Fibroblast of skin of scalp (primary cell): ENCODE results near the gene RERE.

ENCODE experiments used
- DNase-seq: peaks from one replicate; pipeline ENCODE4 v3.0.0-alpha.2; 2013

The RERE gene

GRCh38 chr1:8538502-8538901 lies 278.9 kb downstream of the RERE start:
- DNase-seq = no peak

DNA sequence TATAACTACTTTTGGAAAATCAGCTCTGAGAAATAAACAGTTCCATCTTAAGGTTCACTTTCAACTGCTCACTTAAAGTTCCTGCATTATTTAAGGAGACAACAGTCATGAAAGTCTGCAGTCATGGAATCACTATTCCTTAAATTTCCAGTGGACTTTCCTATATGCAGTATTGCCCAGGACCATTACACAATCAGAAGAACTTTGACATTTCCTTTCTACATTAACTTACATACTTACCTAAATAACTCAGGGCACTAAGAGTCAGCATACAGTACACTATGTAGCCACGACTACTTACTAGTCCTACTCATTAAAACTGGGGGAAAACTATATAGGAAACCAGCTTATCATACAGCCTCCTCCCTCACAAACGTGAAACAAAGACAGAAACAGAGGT lies 279.4 kb downstream of the RERE start:
- no peak for DNase-seq

- DNase-seq = no peak
These were observed 280.9 kb downstream of the RERE start for GRCh38 chr1:8536515-8536914.

DNA sequence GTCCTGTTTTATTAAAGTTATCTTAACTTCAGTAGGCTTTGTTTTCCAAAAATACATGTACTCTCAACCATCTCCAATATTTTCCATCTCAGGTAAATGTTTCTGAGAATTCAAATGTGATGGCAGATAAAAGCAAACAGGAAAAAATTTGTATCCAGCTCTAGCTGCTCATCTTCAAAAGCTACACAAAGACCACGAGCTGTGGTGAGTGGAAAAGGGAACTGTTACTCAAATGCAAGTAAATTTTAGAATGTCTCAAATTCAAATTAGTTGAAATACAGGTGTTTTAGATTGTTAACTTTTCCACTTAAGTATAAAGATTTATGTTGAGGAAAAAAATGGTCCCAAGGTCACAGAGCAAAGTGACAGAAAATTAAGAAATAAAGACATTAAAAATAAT lies 283.5 kb downstream of the RERE start:
- DNase-seq = no peak

GRCh38 chr1:8533124-8533523 lies 284.3 kb downstream of the RERE start:
- no peak for DNase-seq

DNA sequence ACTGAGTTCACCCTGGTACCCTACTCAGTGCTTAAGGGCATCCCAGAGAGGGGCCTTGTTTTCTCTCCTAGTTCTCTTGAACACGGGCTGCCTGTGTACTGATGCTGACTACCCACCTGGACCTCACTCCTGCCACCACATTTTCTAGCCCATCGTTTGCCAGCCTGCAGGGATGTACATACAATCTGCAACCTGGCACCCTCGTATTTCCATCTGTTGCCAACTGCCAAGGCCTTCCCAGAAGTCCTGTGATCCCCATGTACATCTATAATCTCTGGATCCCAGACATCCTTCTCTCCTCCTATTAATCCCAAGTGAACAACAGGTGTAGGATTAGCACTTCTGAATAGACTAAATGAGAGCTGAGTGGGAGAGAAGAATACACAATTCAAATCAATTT lies 287.5 kb downstream of the RERE start:
- DNase-seq = no peak

- no peak for DNase-seq
These were observed 289.5 kb downstream of the RERE start for GRCh38 chr1:8527941-8528340.

DNA sequence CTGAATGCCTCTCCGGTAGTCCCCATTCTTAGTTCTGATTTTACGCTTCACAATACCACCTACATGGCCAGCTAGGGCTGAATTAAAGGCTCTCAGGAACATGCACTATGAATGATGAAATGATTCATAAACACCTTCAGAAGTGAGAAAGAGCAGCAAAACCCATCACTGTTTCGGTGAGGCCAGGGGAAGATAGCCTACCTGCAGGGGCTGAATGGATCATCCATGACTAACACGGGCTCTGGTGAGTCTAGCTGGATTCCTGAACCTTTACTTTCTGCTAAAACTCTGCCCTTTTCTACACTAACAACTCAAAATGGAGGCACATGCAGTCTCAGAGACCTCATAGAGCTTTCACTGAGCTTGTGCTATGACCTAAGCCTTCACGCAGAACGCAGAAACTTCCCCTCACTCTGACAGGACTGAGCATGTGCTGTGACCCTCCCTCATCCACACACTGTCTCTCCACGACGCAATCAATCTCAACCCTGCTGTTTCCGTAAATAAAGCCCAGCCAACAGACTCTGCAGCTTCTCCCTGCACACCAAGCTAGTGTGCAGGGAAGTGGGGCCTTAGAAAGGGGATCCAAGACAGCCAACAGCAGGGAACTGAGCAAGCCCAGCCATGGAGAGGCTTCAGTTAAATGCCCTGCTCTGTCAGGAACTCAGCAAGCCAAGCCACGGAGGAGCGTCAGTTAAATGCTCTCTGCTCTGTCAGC lies 291.7 kb downstream of the RERE start:
- peak; percentile 94 for DNase-seq

- peak; percentile 63 for DNase-seq
These were observed 292.3 kb downstream of the RERE start for GRCh38 chr1:8525216-8525557.

GRCh38 chr1:8524627-8525157 lies 292.7 kb downstream of the RERE start:
- peak; percentile 24 for DNase-seq

- DNase-seq = no peak
These were observed 293.7 kb downstream of the RERE start for GRCh38 chr1:8523666-8524206.

GRCh38 chr1:8520483-8520966 lies 296.9 kb downstream of the RERE start:
- DNase-seq = no peak

DNA sequence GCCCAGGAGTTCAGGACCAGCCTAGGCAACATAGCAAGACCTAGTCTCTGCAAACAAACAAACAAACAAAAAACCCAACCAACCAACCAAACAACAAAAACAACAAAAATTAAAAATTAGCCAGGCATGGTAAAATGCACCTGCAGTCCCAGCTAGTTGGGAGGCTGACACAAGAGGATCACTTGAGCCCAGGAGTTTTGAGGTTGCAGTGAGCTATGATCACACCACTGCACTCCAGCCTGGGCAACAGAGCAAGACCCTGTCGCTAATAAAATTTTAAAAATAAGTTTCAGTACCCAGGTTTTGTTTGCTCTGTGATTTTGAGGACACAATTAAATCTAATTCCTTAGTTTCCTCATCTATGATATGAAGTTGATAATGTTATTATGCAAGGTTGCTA lies 298.3 kb downstream of the RERE start:
- DNase-seq = no peak

DNA sequence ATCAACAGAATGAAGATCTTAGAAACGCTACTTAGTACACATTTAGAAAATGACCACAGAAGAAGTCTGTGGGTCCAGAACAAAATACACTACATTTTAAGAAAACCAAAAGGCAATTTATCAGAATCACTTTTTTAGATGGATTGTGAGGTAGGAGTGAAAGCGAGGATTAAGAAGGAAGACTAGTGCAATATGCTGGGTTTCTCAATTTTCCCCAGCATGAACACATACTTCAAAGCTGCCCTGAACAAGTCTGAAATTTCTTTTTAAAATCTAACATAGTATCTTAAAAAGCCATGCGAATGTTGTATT lies 299.0 kb downstream of the RERE start:
- no peak for DNase-seq

GRCh38 chr1:8517661-8518489 lies 299.6 kb downstream of the RERE start:
- peak; percentile 18 for DNase-seq

GRCh38 chr1:8516793-8517556 lies 300.5 kb downstream of the RERE start:
- peak; percentile 50 for DNase-seq

GRCh38 chr1:8516278-8516777 lies 301.1 kb downstream of the RERE start:
- no peak for DNase-seq

- DNase-seq = no peak
These were observed 304.9 kb downstream of the RERE start for GRCh38 chr1:8512504-8512903.

DNA sequence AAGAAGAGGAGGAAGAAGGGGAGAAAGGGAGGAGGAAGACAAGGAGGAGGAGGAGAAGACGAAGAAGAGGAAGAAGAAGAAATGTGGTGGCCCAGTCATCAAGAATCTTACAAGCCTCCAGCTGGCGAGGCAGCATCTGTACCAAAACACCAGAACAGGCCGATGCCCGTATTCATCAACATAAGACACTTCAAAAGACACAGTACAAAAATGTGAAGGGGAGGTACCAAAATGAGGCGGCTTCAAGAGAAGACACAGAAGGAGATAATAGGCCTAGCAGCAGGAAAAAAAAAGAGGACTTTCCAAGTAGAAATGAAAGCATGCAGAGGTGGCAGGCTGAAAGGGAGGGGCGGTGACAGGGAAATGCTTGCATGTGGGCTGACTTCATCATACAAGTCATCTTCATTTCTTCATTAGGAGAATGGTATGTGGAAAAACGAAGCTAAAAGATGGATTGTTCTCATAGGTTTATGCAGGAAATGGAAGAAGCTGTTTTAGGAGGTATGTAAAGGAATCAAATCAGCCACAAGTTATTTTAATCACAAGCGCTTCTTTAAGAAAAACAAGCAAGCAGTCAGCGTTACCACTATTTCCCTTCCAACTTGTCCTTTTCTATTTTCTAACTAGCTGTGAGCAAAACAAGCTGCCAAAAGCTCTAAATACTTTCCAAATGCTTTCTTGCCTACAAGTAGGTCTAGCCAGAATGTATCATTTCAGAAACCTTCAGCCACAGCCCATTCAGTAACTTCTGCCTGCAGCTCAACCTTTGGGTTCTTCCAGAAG lies 307.2 kb downstream of the RERE start:
- DNase-seq = peak; percentile 84

- no peak for DNase-seq
These were observed 307.9 kb downstream of the RERE start for GRCh38 chr1:8509579-8509978.

- no peak for DNase-seq
These were observed 310.3 kb downstream of the RERE start for GRCh38 chr1:8506995-8507615.
